Astrocyte of the spinal cord (primary cell): ENCODE measurements around the gene SERTM1.

ENCODE experiments used
- DNase-seq: peaks from one replicate; pipeline ENCODE4 v3.0.0; 2011; ENCODE audit warnings: low read depth, low spot score
- H3K4me3 ChIP-seq: 2 replicates; pipeline ENCODE4 v1.5.1; 2011; ENCODE audit warnings: low read depth, mild to moderate bottlenecking, low read length, moderate library complexity
- CTCF ChIP-seq: IDR thresholded peaks from 2 replicates; pipeline ENCODE4 v1.5.1; 2012; ENCODE audit warnings: low read depth, mild to moderate bottlenecking, low read length, inconsistent platforms
- in situ Hi-C: cut with HindIII; loops from 2 replicates; pipeline ENCODE4 v1.10.0; 2017; ENCODE audit warnings: low sequenced_read_pairs

The SERTM1 gene

GRCh38 chr13:36728006-36728405, 54.2 kb downstream of the SERTM1 start:
- no peak overlapping the region for H3K4me3 ChIP-seq
- TF ChIP-seq CTCF: no peak
- in situ Hi-C loops: no loop called here
- DNase-seq: no peak

GRCh38 chr13:36736119-36736726, 62.4 kb downstream of the SERTM1 start:
- no peak overlapping the region for H3K4me3 ChIP-seq
- in situ Hi-C loops: no loop called here
- TF ChIP-seq CTCF: peak; percentile 57
- DNase-seq: peak; percentile 72

DNA sequence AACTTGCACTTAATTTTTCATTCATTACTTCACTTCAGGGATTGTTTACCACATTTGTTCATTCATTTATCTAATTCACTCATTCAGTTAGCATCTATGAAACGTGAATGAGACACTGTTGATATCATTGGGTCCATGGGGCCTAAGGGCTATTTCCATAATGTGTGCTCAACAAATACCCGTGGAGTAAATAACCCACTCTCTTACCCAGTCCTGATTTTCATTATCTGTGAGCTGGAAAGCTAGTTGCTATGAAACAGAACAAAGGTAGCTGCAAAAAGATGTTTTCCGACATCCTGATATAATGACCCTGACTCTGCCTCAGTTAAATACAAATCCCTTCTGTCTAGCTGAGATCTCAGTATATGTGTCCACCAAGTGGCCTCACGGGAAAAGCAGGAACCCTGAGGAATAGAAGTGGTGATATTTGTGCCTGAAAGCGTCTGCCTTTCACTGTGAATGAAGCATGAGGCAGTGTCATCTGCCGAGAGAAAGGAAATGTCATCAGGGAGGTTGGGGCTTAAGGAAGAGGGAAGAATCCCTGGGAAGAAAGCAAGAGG, 63.8 kb downstream of the SERTM1 start:
- no peak for TF ChIP-seq CTCF
- H3K4me3 ChIP-seq: no peak overlapping the region
- in situ Hi-C loops: no loop called here
- DNase-seq: no peak

GRCh38 chr13:36745436-36745835, 71.6 kb downstream of the SERTM1 start:
- no peak for DNase-seq
- in situ Hi-C loops: no loop called here
- TF ChIP-seq CTCF: no peak
- H3K4me3 ChIP-seq: no peak overlapping the region

- no peak for TF ChIP-seq CTCF
- in situ Hi-C loops: no loop called here
- no peak overlapping the region for H3K4me3 ChIP-seq
- DNase-seq: no peak
These were observed 72.2 kb downstream of the SERTM1 start for GRCh38 chr13:36746051-36746450.
